Measurements from ENCODE around the gene UGT1A6. TPM values are rescaled to one million over a fixed set of nuclear protein-coding genes. Genes with fewer than 3 reads are reported as not detected.

UGT1A6 gene
- total RNA-seq, 1 donor from 2014 or later: not detected

- peaks cover 3% of the 10 kb centered on the region for H3K27me3 Mint-ChIP-seq (ENCODE audit: low read depth)
- H3K4me1 Mint-ChIP-seq: no peaks in the 10 kb centered on the region
- DNase-seq (ENCODE audit: low read depth, low spot score): no peak
- no peak for TF ChIP-seq CTCF (conservative IDR thresholded peaks at IDR 0.05)
- peaks cover 4% of the 10 kb centered on the region for H3K9me3 Mint-ChIP-seq
- peak overlapping the region; percentile 47 for H3K27ac Mint-ChIP-seq (ENCODE audit: unreplicated experiment)
- H3K4me3 Mint-ChIP-seq: no peak overlapping the region
- no peaks in the 10 kb centered on the region for H3K36me3 Mint-ChIP-seq (ENCODE audit: low read depth)
These were observed 109.6 kb downstream of the UGT1A6 start for GRCh38 chr2:233802132-233802815.

GRCh38 chr2:233803292-233803911, 110.7 kb downstream of the UGT1A6 start:
- Mint-ChIP-seq H3K27me3 (ENCODE audit: low read depth) (peaks cover 3% of the 10 kb centered on the region), H3K4me3 (no peak overlapping the region), H3K4me1 (no peaks in the 10 kb centered on the region), H3K27ac (ENCODE audit: unreplicated experiment) (no peak overlapping the region), H3K36me3 (ENCODE audit: low read depth) (no peaks in the 10 kb centered on the region), H3K9me3 (peaks cover 4% of the 10 kb centered on the region)
- TF ChIP-seq CTCF (conservative IDR thresholded peaks at IDR 0.05): no peak
- no peak for DNase-seq (ENCODE audit: low read depth, low spot score)

- H3K4me3 Mint-ChIP-seq: no peak overlapping the region
- no peaks in the 10 kb centered on the region for H3K4me1 Mint-ChIP-seq
- H3K27me3 Mint-ChIP-seq (ENCODE audit: low read depth): peaks cover 3% of the 10 kb centered on the region
- no peak for DNase-seq (ENCODE audit: low read depth, low spot score)
- H3K9me3 Mint-ChIP-seq: peaks cover 4% of the 10 kb centered on the region
- no peaks in the 10 kb centered on the region for H3K36me3 Mint-ChIP-seq (ENCODE audit: low read depth)
- no peak overlapping the region for H3K27ac Mint-ChIP-seq (ENCODE audit: unreplicated experiment)
- no peak for TF ChIP-seq CTCF (conservative IDR thresholded peaks at IDR 0.05)
These were observed 111.3 kb downstream of the UGT1A6 start for GRCh38 chr2:233803994-233804393.

- no peak for TF ChIP-seq CTCF (conservative IDR thresholded peaks at IDR 0.05)
- no peaks in the 10 kb centered on the region for H3K36me3 Mint-ChIP-seq (ENCODE audit: low read depth)
- DNase-seq (ENCODE audit: low read depth, low spot score): no peak
- H3K9me3 Mint-ChIP-seq: no peaks in the 10 kb centered on the region
- H3K27me3 Mint-ChIP-seq (ENCODE audit: low read depth): peaks cover 3% of the 10 kb centered on the region
- H3K4me1 Mint-ChIP-seq: no peaks in the 10 kb centered on the region
- H3K4me3 Mint-ChIP-seq: no peak overlapping the region
- peak overlapping the region; percentile 12 for H3K27ac Mint-ChIP-seq (ENCODE audit: unreplicated experiment)
These were observed 114.7 kb downstream of the UGT1A6 start for GRCh38 chr2:233807215-233807865.

- Mint-ChIP-seq H3K4me1 (no peaks in the 10 kb centered on the region), H3K27ac (ENCODE audit: unreplicated experiment) (no peak overlapping the region), H3K4me3 (no peak overlapping the region), H3K36me3 (ENCODE audit: low read depth) (no peaks in the 10 kb centered on the region), H3K9me3 (no peaks in the 10 kb centered on the region), H3K27me3 (ENCODE audit: low read depth) (peaks cover 3% of the 10 kb centered on the region)
- DNase-seq (ENCODE audit: low read depth, low spot score): no peak
- TF ChIP-seq CTCF (conservative IDR thresholded peaks at IDR 0.05): no peak
These were observed 115.6 kb downstream of the UGT1A6 start for GRCh38 chr2:233807966-233808935.

All from neural crest cell (in vitro differentiated cells).